HEK293 (cell line): Measurements from ENCODE around the gene AMZ1.
A peak's percentile ranks its signal among the peaks of the same experiment; 100 is the strongest.

Source experiments
- CTCF ChIA-PET: fragments of 350-600 bp; formaldehyde crosslinking; extraction: SDS; loops from one replicate; lab custom pipeline; 2021; ENCODE audit warnings: antibody characterized with exemption; lab: Yijun Ruan, JAX
- POLR2A ChIA-PET: fragments of 300-600 bp; formaldehyde crosslinking; extraction: SDS; loops from one replicate; lab custom pipeline; 2020; ENCODE audit warnings: antibody characterized with exemption, inconsistent platforms; lab: Yijun Ruan, JAX
- H3K27ac ChIP-seq: fragments of 200-500 bp; sonication (Bioruptor generic); 2 replicates; pipeline ENCODE4 v1.5.1; 2014; ENCODE audit warnings: low read depth, low read length, control low read depth, inconsistent platforms; ENCODE audit errors: extremely low read depth
- H3K36me3 ChIP-seq, 2 experiments: fragments of 200-500 bp in 1 of 2; sonication (Bioruptor generic) in 1 of 2; 1 replicate in 1 of 2; 2 replicates in 1 of 2; pipeline ENCODE4 v1.5.1; 2014 to 2017; ENCODE audit warnings: inconsistent platforms in 2 of 2, low read length in 2 of 2; ENCODE audit not compliant: control insufficient read depth in 2 of 2, insufficient read depth in 1 of 2
- H3K4me1 ChIP-seq: fragments of 200-500 bp; sonication (Bioruptor generic); 2 replicates; pipeline ENCODE4 v1.5.1; 2014; ENCODE audit warnings: mild to moderate bottlenecking, low read length, inconsistent platforms; ENCODE audit not compliant: control insufficient read depth, insufficient read depth
- H3K4me3 ChIP-seq: 2 replicates; pipeline ENCODE4 v1.5.1; 2011; ENCODE audit warnings: low read depth, mild to moderate bottlenecking, control low read depth, low read length, moderate library complexity
- H3K9me3 ChIP-seq: fragments of 200-500 bp; sonication (Bioruptor generic); 2 replicates; pipeline ENCODE4 v1.5.1; 2014; ENCODE audit warnings: low read depth, low read length, inconsistent platforms; ENCODE audit not compliant: control insufficient read depth, insufficient read depth
- BCL11A ChIP-seq: fragments of 450-650 bp; formaldehyde crosslinking; IDR thresholded peaks from 2 replicates; pipeline ENCODE4 v1.5.1; 2016; ENCODE audit warnings: low read depth, missing biosample characterization, missing genetic modification characterization
- EGR2 ChIP-seq: fragments of 450-650 bp; formaldehyde crosslinking; IDR thresholded peaks from 2 replicates; pipeline ENCODE4 v1.5.1; 2016; ENCODE audit warnings: low read depth, missing biosample characterization, missing genetic modification characterization
- GLIS1 ChIP-seq: fragments of 450-650 bp; formaldehyde crosslinking; IDR thresholded peaks from 2 replicates; pipeline ENCODE4 v1.5.1; 2016; ENCODE audit warnings: missing biosample characterization, missing genetic modification characterization
- GLIS2 ChIP-seq: fragments of 450-650 bp; formaldehyde crosslinking; IDR thresholded peaks from 2 replicates; pipeline ENCODE4 v1.5.1; 2016; ENCODE audit warnings: missing biosample characterization, missing genetic modification characterization
- KLF17 ChIP-seq: fragments of 450-650 bp; formaldehyde crosslinking; IDR thresholded peaks from 2 replicates; pipeline ENCODE4 v1.5.1; 2016; ENCODE audit warnings: missing biosample characterization, missing genetic modification characterization
- ZFHX2 ChIP-seq: fragments of 450-650 bp; formaldehyde crosslinking; conservative IDR thresholded peaks from 2 replicates; pipeline ENCODE4 v1.5.1; 2016; ENCODE audit warnings: missing biosample characterization, missing genetic modification characterization
- ZFP69B ChIP-seq: fragments of 450-650 bp; formaldehyde crosslinking; IDR thresholded peaks from 2 replicates; pipeline ENCODE4 v1.5.1; 2016; ENCODE audit warnings: missing biosample characterization, missing genetic modification characterization
- ZIC2 ChIP-seq: fragments of 450-650 bp; formaldehyde crosslinking; IDR thresholded peaks from 2 replicates; pipeline ENCODE4 v1.5.1; 2016; ENCODE audit warnings: missing biosample characterization, missing genetic modification characterization
- ZNF146 ChIP-seq: fragments of 450-650 bp; formaldehyde crosslinking; IDR thresholded peaks from 2 replicates; pipeline ENCODE4 v1.5.1; 2016; ENCODE audit warnings: missing biosample characterization, missing genetic modification characterization
- ZNF416 ChIP-seq: fragments of 450-650 bp; formaldehyde crosslinking; IDR thresholded peaks from 2 replicates; pipeline ENCODE4 v1.5.1; 2016; ENCODE audit warnings: missing biosample characterization, missing genetic modification characterization
- ZNF473 ChIP-seq: fragments of 450-650 bp; formaldehyde crosslinking; IDR thresholded peaks from 2 replicates; pipeline ENCODE4 v1.5.1; 2017; ENCODE audit warnings: missing biosample characterization, missing genetic modification characterization
- ZNF488 ChIP-seq: fragments of 450-650 bp; formaldehyde crosslinking; IDR thresholded peaks from 2 replicates; pipeline ENCODE4 v1.5.1; 2016; ENCODE audit warnings: missing biosample characterization, missing genetic modification characterization
- ZNF518A ChIP-seq: fragments of 450-650 bp; formaldehyde crosslinking; conservative IDR thresholded peaks from 2 replicates; pipeline ENCODE4 v1.5.1; 2016; ENCODE audit warnings: low read depth, missing biosample characterization, missing genetic modification characterization
- ZNF785 ChIP-seq: fragments of 450-650 bp; formaldehyde crosslinking; IDR thresholded peaks from 2 replicates; pipeline ENCODE4 v1.5.1; 2016; ENCODE audit warnings: missing biosample characterization, missing genetic modification characterization
- ZNF792 ChIP-seq: fragments of 450-650 bp; formaldehyde crosslinking; IDR thresholded peaks from 2 replicates; pipeline ENCODE4 v1.5.1; 2016; ENCODE audit warnings: missing biosample characterization, missing genetic modification characterization

Gene AMZ1

DNA sequence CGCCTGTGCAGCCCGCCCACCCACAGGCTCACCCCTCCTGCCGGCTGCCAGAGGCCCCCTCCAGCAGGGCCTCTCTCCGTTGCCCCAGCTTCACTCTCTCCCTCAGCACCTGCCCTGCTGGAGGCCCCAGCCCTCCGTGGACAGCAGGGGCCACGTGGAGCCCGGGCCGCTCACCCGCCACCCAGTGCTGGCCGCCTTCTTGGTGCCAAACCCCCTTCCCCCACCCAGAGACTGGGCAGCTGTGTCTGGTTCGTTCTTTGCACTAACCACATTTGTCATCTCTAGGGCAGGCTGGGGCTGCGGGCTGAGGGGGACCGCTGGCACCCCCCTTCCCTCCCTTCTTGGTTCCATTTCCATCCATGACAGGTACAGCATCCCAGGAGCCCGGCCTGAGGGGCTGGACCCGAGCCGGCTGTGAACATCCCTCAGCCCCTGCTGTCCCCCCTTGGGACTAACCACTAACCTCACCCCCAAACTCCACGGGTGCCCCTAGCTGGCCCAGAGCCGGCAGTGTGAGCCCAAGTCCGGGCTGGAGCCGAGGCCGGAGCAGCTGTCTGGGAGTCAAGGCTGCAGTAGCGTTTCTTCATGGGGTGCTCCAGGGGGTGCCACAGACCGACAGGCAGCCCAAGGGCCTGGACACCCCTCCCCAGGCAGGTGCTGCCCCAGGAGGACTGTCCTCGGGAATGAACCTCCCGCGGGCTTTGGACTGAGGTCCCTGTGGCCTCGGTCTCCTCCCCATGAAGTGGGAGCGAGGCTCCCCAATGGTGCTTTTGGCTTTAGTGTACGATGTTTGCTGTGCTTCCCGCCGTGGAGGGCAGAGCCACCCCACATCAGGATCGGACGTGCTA lies 25.5 kb upstream of the AMZ1 start:
- no peak overlapping the region for H3K27ac ChIP-seq
- H3K4me1 ChIP-seq = no peaks in the 10 kb centered on the region
- peaks cover 0 to 12% of the 10 kb centered on the region in 2 experiments; a peak in 1 of 3 replicates for H3K36me3 ChIP-seq
- ChIA-PET CTCF (interaction anchor here (0.5 to 0.7 kb wide), 2 partner anchors 559 to 1107 kb away, joined by 3 read pairs; no protein-coding TSS in a partner anchor), POLR2A (no interaction called here)
- H3K4me3 ChIP-seq = no peak overlapping the region
- TF ChIP-seq ZFP69B (no peak), EGR2 (tag by site-specific recombination) (no peak), BCL11A (tag by site-specific recombination) (no peak), GLIS2 (tag by site-specific recombination) (no peak)
- H3K9me3 ChIP-seq = no peaks in the 10 kb centered on the region

DNA sequence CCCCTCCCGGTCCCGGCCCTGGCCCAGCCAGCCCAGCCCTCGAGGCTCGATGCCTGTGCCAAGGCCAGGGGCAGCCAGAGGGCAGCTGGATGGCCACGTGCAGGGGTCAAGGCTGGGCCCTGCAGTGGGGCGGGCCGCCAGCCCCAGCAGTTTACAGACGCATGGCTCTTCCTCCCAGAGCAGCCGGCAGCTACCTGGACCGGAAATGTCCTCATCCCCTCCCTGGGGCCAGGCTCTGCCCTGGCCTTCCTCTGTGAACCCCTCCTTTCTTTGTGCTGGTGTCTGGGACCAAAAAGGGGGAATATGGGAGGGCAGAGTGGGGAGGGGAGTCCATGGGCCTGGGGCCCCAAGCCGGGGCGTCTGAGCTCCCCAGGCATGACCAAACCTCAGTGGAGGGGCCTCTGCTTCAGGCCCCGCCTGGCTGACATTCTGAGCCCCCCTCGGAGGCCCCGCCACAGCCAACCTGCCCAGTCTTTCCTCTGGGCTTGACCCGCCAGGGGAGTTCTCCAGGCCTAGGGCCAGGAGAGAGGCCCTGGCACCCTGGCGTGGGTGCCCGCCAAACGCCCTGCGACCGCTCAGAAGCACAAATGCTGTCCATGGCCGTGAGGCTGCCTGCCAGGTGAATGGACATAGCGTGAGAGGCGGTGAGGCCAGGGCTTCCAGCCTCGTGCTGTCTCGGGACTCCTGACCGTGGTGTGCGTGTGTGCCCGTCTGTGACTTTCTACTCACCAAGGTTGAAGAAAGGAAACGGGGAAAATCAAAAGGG lies 24.7 kb upstream of the AMZ1 start:
- H3K4me3 ChIP-seq = no peak overlapping the region
- H3K36me3 ChIP-seq = peaks cover 0 to 4% of the 10 kb centered on the region in 2 experiments; a peak in 1 of 3 replicates
- no peak overlapping the region for H3K27ac ChIP-seq
- no peak for TF ChIP-seq ZNF473 (tag by site-specific recombination)
- no peak for TF ChIP-seq ZNF785
- no peak for TF ChIP-seq ZNF146
- TF ChIP-seq ZNF488 (tag by site-specific recombination) = no peak
- TF ChIP-seq KLF17 = no peak
- TF ChIP-seq ZFHX2 (tag by site-specific recombination) = no peak
- no peak for TF ChIP-seq ZNF518A (tag by site-specific recombination)
- no peak for TF ChIP-seq ZNF792 (tag by site-specific recombination)
- TF ChIP-seq ZNF416 (tag by site-specific recombination) = no peak
- ChIA-PET POLR2A (no interaction called here), CTCF (interaction anchor here (0.5 to 0.7 kb wide), 2 partner anchors 558 to 1108 kb away, joined by 3 read pairs; no protein-coding TSS in a partner anchor)
- no peaks in the 10 kb centered on the region for H3K4me1 ChIP-seq
- no peaks in the 10 kb centered on the region for H3K9me3 ChIP-seq

DNA sequence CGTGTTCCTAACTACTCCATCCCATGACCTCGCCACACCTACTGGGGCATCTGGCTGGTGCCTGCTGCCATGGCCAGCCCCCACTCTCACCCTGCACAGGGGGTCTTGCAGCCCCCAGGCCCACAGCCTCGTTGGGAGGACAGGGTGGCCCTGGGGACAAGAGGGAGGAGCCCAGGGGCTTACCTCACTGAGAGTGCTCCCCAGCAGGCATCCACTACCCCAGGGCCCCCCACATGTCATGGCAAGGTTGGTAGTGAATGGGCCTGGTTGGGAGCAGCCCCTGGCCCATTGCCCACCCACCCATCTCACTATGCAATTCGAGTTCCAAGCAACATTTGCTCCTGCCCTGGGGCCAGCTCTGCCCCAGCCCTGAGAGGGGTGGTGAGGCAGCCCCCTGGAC lies 24.0 kb upstream of the AMZ1 start:
- CTCF ChIA-PET = no interaction called here
- POLR2A ChIA-PET = no interaction called here

More for the DNA sequence above, 24.0 kb upstream of the AMZ1 start:
- no peaks in the 10 kb centered on the region for H3K4me1 ChIP-seq
- no peak overlapping the region for H3K4me3 ChIP-seq
- TF ChIP-seq GLIS1 (tag by site-specific recombination) (peak; percentile 25; the same call in 1 of the 2 replicates), ZIC2 (tag by site-specific recombination) (no peak)
- H3K9me3 ChIP-seq = no peaks in the 10 kb centered on the region
- no peak overlapping the region for H3K27ac ChIP-seq
- H3K36me3 ChIP-seq = no peaks in the 10 kb centered on the region
